Mammary epithelial cell (primary cell): ENCODE results near the gene RALGPS1.

Source experiments
- EZH2 ChIP-seq: IDR thresholded peaks from 2 replicates; pipeline ENCODE4 v1.6.1; 2012; ENCODE audit warnings: low read length, inconsistent platforms, borderline replicate concordance
- TF ChIP-seq, protein P1 (sequence below), 2 donors: IDR thresholded peaks in 1 of 2; conservative IDR thresholded peaks in 1 of 2; 2 replicates each; pipeline ENCODE4 v1.5.1; 2011 to 2012; ENCODE audit warnings: inconsistent platforms in 2 of 2, low read length in 2 of 2, mild to moderate bottlenecking in 2 of 2, control low read depth in 1 of 2, low read depth in 1 of 2; ENCODE audit not compliant: insufficient read depth in 1 of 2; ENCODE audit errors: extremely low read depth in 1 of 2

DNA sequence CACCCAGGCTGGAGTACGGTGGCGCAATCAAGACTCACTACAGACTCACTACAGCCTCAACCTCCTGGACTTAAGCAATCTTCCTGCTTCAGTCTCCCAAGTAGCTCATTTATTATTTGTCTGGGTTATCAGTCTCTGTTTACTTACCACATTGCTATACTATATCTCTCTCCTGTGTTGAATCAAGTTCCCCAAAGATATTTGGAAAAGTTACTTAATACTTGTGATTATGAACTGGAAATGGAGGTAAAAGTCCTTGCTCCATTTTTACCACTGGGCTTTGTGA lies 152.2 kb downstream of the RALGPS1 start:
- TF ChIP-seq, protein P1, sequence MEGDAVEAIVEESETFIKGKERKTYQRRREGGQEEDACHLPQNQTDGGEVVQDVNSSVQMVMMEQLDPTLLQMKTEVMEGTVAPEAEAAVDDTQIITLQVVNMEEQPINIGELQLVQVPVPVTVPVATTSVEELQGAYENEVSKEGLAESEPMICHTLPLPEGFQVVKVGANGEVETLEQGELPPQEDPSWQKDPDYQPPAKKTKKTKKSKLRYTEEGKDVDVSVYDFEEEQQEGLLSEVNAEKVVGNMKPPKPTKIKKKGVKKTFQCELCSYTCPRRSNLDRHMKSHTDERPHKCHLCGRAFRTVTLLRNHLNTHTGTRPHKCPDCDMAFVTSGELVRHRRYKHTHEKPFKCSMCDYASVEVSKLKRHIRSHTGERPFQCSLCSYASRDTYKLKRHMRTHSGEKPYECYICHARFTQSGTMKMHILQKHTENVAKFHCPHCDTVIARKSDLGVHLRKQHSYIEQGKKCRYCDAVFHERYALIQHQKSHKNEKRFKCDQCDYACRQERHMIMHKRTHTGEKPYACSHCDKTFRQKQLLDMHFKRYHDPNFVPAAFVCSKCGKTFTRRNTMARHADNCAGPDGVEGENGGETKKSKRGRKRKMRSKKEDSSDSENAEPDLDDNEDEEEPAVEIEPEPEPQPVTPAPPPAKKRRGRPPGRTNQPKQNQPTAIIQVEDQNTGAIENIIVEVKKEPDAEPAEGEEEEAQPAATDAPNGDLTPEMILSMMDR (conservative IDR thresholded peaks at IDR 0.05 in 1 of 2, IDR thresholded peaks at IDR 0.05 in 1 of 2; ENCODE audit: extremely low read depth in 1 of 2, insufficient read depth in 1 of 2, low read depth in 1 of 2, low read length in 2 of 2) = no peak
- no peak for TF ChIP-seq EZH2
